ENCODE results near the gene FGF11.

FGF11 gene

GRCh38 chr17:7439462-7440112 lies at the start of gene FGF11:
TSS of gene FGF11 (plus strand) at chr17:7439512. CDS start at chr17:7439621, 109 bp downstream.
- in situ Hi-C loops (cut with MboI; ENCODE audit: low sequenced_read_pairs): no loop called here

DNA sequence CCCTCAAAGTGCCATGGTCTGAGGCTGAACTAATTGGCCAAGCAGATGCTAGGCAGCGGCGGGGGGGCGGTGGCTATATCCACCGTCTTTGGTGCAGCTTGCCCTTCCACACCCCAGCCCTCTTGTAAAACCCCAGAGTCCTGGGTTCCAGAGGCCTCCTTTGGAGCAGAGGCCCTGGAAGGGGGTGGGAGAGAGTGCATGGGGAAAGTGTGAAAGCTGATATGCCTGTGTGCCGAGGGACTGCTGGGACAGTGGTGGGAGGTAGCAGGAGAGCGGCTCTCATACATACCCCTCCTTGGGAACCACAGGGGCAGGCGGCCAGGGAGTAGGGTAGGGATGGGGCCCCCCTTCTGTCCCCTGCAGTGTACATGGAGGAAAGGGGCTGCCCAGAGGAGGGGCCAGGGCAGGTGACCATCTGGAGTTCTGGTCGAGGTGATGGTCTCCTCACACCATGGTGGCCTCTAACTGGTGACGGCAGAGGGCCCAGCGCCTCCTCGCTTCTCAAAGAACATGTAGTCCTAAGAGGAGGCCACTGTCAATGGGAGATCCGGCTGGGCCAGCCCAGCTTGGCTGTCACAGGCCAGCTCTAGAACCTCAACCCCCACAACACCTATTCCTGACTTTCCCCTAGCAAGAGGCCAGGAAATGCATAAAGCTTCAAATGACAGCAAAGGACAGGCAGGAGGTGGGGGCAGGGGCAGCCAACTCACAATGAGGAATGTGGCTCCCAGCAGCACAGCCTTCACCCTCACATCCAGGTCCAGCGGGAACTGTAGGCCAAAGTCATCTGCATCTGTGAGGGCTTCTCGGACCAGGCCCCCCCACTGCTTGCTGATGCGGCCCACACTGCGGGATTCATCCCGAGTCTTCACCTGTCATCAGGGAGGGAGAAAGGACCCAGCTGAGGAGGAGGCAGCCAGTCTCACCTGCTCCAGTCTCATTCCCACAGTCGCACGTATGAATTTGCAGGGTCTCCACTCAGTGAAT lies 49.1 kb upstream of the FGF11 start:
- in situ Hi-C loops (cut with MboI; ENCODE audit: low sequenced_read_pairs): no loop called here

GRCh38 chr17:7391307-7391706 lies 48.0 kb upstream of the FGF11 start:
- in situ Hi-C loops (cut with MboI; ENCODE audit: low sequenced_read_pairs): no loop called here

DNA sequence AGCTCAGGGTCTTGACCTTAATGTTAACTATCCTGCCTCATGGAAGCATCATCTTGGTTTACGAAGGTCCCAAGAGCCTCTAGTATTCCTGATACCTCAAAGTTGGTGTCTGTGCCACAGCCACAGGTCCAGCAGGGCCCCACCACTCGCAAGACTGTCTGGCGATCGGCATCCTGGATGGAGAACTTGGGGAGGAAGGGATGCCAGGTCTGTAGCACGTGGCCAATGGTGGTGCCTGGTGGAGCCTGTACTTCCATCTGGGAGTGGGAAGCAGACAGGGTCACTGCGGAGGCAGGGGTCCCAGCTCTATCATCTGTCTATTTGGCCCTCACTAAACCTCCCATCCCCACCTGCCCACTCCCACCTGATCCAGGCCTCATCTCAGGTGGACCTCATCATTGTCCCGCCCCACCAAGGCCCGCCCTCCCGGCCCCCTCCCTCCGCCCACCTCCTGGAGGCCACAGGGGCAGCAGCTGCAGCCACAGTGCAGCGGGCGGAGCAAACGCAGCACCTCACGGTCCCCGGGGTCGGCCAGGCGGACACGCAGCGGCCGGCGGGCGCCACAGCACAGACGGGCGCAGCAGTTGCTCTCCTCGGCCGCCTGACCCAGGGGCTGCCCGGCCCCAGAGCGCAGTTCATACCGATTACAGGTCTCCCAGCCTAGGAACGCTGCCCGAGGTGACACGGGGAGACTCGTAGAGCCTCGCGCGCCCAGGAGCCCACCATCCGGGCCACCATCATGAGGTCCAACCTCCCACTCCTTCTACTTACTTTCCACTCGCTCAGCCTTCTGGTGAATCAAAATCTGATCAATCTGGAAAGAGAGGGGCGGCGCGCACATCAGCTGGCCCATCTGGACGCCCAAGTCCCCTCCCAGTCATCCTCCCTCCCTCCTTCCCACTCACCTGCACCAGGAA lies 46.4 kb upstream of the FGF11 start:
- in situ Hi-C loops (cut with MboI; ENCODE audit: low sequenced_read_pairs): no loop called here

- in situ Hi-C loops (cut with MboI; ENCODE audit: low sequenced_read_pairs): no loop called here
These were observed 45.5 kb upstream of the FGF11 start for GRCh38 chr17:7393613-7394451.

DNA sequence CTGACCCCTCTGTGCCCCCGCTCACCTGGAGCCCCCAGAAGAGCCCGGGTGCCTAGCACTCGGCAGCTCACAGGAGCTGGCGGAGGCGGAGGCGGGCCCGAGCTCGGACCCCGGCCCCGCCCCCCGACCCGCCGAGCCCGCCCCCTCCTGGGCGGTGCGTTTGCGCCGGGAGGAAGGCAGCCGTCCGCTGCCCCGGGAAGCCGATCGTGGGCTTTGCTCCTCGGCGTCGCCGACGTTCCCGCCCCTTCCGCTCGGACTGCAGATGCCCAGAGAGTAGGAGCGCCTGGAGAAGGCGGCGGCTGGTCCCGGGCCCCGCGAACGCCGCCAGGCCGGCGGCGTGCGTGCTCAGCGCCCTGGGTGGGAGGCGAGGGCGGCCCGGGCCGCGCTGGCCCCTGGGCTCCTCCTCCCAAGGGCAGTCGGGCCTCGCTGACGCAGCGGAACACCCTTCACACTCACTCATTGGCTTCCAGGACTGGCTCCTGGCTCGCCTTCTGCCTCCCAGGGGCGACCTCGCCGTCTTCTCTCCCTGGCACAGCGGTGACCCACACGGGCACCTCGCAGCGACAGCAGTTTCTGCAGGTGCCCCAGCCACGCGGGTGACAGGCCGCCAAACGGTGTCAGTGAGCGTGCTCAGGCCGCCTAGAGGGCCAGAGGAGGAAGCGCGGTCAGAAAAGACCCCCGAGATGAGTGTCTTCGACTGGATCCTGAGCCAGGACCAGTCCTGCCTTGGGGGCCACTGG lies 44.7 kb upstream of the FGF11 start, which contains the start of gene PLSCR3:
Gene PLSCR3, minus strand, starts transcription at position 74 of the 740 bp plus-strand sequence. CDS start 415 bp downstream, outside the sequence.
- in situ Hi-C loops (cut with MboI; ENCODE audit: low sequenced_read_pairs): no loop called here

DNA sequence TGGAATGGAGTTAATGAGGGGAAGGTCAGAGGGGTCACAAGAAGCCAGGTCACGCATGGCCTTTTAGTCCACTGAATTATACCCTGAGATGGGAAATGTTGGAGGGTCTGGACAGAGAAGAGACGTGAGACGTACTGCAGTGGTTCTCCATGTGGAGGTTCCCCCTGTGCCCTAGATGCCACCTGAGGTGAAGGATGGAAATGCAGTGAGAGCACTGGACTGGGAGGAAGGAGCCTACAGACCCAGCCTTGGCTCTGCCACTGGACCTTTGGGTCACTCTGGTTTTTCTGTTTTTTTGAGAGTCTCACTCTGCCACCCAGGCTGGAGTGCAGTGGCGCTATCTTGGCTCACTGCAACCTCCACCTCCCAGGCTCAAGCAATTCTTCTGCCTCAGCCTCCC lies 43.2 kb upstream of the FGF11 start:
- in situ Hi-C loops (cut with MboI; ENCODE audit: low sequenced_read_pairs): no loop called here

DNA sequence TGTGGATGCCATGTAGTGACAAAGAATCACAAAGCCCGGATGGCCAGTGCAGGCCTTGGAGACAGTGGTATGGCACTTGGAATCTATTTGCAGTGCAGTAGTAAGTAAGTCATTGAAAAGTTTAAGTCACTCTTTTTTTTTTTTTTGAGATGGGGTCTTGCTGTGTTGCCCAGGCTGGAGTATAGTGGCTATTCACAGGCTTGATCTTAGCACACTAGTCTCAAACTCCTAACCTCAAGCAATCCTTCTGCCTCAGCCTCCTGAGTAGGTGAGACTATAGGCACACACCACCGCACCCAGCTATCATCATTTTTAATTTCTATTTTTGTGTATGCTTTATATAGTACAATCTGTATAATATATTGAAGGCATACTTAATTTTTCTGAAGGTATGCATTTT lies 40.7 kb upstream of the FGF11 start:
- in situ Hi-C loops (cut with MboI; ENCODE audit: low sequenced_read_pairs): no loop called here

DNA sequence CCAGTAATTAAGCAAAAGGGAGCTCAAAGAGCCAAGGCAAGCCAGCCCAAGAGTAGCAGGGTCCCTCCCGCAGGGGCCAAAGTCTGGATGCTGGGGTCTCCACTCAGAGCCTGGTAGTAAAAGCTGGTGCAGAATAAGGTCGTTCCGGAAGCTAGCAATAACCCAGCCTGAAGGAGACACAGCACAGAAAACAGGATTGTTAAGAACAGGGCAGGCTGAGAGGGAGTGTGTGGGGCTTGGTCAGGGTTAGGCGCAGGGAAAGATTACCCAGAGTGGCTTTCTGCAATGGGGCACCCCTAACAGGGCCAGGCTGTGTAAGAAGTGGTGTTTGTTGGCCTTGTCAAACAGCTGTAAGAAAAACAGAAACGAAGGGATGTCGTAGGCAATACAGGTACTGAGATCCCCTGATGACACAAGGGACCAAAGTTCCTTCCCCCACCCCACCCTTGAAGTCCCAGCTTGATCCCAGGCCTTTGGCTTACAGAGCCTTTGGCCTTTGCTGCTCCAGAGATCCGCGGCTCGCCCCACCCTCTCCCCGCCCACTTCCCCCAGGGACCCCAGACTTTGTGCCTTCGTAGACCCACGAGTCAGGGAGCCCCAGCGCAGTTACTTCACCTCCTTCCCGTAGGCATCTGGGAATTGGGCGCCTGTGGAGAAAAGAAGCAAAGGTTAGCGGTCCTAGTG lies 36.1 kb upstream of the FGF11 start:
- in situ Hi-C loops (cut with MboI; ENCODE audit: low sequenced_read_pairs): no loop called here

- in situ Hi-C loops (cut with MboI; ENCODE audit: low sequenced_read_pairs): no loop called here
These were observed 35.7 kb upstream of the FGF11 start for GRCh38 chr17:7403727-7403976.

DNA sequence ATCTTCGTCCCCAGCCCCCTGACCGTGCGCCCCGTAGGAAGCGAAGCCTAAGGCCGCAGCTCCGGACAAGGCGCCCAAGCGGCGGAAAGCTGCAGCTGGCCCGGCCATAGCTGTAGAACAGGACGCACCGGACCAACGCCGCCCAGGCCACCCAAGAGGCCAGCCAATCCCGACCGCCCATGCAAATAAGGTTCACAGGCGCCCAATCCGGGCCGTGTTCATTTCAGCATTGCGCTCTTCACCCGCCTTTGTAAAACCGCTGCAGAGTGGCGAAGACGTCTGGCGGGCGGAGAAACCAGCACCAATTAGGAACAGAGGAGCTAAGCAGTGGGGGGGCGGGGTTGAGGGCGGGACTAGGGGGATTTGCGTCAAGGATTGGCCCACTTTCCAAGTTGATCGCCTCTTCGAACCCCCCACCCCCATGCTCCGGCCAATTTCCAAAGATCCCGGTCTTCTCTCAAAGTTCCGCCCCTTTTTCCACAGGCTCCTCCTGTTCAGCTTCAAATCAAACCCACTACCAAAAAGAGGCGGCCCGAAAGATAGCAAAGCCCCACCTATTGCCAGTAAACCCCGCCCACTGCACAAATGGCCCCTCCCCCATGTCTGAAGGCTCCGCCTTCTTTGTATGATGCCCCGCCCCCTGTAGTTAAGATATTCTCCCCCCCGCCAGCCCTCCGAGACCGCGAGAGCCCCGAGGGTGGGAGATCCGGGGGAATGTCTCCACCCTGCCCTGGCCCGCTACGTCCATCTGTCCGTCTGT lies 35.2 kb upstream of the FGF11 start, which contains the start of gene TMEM256:
Gene TMEM256, minus strand, starts transcription at position 121 of the 760 bp plus-strand sequence. Its CDS starts 13 bp downstream, at position 108.
- in situ Hi-C loops (cut with MboI; ENCODE audit: low sequenced_read_pairs): no loop called here

DNA sequence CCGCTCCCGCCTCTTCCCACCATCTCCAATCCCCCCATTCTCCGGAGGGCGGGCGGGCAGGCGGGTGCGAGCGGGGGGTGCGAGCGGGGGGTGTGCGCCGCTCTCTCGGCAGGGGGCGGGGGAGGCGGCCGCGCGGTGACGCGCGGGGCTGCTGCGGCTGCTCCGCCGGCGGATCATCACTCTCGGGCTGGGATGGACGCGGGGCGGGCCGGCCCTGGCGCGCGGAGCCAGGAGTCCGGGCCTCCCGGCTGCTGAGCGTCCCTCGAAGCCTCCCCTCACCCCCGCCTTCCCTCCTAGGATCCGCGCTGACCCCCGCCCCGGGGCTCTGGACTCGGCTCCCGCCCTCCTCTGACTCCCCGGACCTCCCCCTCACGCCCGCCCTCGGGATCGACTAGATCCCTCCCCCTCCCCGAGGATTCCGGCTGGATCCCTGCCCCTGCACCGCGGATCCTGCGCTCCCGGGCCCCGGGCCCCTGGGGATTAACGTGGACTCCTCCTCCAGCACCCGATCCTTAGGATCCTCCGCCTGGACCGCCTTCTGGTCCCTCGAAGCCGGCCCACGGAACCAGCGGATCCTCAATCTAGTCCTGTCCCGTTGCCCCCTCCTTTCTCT lies 34.5 kb upstream of the FGF11 start:
- in situ Hi-C loops (cut with MboI; ENCODE audit: low sequenced_read_pairs): no loop called here

DNA sequence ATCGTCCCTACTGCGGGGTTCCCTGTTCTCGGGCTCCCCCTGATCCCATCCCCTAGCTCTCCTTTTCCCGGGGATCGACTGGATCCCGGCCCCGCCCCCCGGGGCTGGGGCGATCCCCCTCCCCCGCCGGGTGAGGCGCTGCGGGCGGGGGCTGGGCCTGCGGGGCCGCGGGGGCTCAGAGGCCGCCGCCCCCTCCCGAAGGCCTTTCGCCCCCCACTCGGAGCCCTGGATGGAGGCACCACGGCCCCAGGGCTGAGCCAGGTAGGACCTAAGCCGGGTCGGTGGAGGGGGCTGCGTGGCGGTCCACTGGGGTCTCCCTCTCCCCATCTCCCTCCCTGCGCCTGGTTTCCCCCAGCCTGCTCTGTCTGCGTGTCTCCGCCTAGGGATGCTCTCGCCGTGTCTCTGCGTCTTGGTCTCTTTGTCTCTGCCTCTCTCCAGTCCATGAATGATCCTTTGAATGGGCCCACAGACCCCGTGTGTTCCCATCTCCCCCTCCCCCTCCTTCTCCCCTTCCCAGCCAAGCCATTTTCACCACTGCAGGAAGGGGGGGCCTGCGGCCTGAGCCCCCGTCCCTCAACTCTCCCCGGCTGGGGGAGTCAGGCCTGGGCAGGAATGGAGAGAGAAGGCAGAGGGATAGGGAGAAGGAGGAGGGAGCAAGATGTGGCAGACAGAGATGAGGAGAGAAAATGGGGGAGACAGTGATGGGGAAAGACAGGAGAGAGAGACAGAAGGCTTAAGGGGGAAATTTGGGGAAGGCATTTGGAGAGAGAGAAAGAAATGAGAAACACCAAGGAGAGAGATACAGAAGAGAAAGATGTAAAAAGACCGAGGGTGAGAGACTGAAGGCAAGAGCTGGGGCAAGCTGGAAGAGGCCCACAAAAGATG lies 33.7 kb upstream of the FGF11 start:
- in situ Hi-C loops (cut with MboI; ENCODE audit: low sequenced_read_pairs): no loop called here

GRCh38 chr17:7406235-7406825 lies 33.0 kb upstream of the FGF11 start:
- in situ Hi-C loops (cut with MboI; ENCODE audit: low sequenced_read_pairs): no loop called here

GRCh38 chr17:7407082-7407481 lies 32.2 kb upstream of the FGF11 start:
- in situ Hi-C loops (cut with MboI; ENCODE audit: low sequenced_read_pairs): no loop called here

DNA sequence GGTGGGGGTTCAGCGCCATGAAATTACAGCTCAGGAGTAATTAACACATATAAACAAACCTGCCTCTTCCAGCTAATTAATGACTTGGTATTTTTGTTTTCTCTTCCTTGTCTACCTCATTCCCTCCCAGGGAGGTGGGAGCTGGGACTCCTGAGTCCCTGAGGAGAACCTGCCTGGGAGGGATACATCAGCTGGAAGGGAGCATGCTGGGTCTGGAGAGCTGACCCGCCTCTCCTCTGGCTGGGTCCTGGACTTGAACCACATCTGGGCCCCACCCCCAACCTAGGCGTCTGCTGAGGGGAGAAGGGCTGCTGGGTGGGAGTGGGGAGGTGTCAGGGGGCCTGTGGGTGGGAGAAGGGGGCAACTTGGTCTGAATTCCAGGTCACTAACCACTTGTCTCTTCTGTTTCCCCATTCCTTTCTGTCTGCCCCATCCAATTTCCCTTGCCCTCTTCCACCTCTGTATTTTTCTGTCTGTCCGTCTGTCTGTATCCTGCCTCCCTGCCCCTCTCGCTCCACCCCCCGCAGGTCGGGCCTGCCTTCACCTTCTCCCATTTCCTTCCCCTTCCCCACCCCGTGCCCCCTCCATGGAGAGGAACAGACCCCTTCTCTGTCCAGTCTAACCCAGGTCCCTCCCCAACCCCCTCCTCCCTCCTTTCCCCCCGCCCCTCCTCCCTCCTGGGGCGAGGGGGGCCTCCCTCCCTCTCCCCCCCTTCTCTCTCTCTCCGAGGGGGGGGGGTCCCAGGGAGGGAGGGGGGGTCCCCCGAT lies 31.6 kb upstream of the FGF11 start, which contains the start of gene NLGN2:
Gene NLGN2, plus strand, starts transcription at position 361 of the 767 bp plus-strand sequence. CDS start 411 bp downstream, outside the sequence.
- in situ Hi-C loops (cut with MboI; ENCODE audit: low sequenced_read_pairs): no loop called here

Data from HL-60/S4 treated with retinoic acid at 250 ng/mL for 4 days and 3 days (cell line).